OCI-LY7 (cell line): ENCODE results near the gene TTLL1. TPM values are rescaled to one million over a fixed set of nuclear protein-coding genes. Genes with fewer than 3 reads are reported as not detected.
"Not testable (repeated sequence)": the region's sequence is repeated elsewhere in the genome, so short reads cannot be mapped to it uniquely, and the experiment has no call there.

Source experiments
- BruUV-seq: library from RNA; stranded (reverse); fragments of 400-500 nt; replicated peaks from 2 replicates; lab custom pipeline; 2021; lab: Mats Ljungman, UMichigan
- CTCF ChIA-PET: fragments of 300-600 bp; sonication (Branson Sonifier 250); formaldehyde crosslinking; loops from one replicate; lab custom pipeline; 2022; ENCODE audit warnings: antibody characterized with exemption; ENCODE audit not compliant: unreplicated experiment; lab: Charles Lee
- POLR2A ChIA-PET: fragments of 300-600 bp; sonication (Branson Sonifier 250); formaldehyde crosslinking; loops from one replicate; lab custom pipeline; 2022; ENCODE audit warnings: antibody characterized with exemption; lab: Charles Lee
- DNase-seq: peaks from one replicate; pipeline ENCODE4 v3.0.0-alpha.2; 2015; ENCODE audit warnings: low spot score
- H2AFZ ChIP-seq: fragments of 200-600 bp; sonication (generic), shearing (Covaris generic); 2 replicates; pipeline ENCODE4 v1.6.1; 2014; ENCODE audit warnings: mild to moderate bottlenecking, antibody characterized with exemption, low read length, moderate library complexity
- H3K27ac ChIP-seq: fragments of 200-600 bp; sonication (generic); 2 replicates; pipeline ENCODE4 v1.5.1; 2014; ENCODE audit warnings: mixed run types, low read depth, mild to moderate bottlenecking, moderate library complexity, low read length, inconsistent platforms; ENCODE audit not compliant: poor library complexity, severe bottlenecking
- H3K36me3 ChIP-seq: fragments of 200-600 bp; sonication (generic); 2 replicates; pipeline ENCODE4 v1.6.1; 2014; ENCODE audit warnings: mild to moderate bottlenecking, antibody characterized with exemption, low read length, moderate library complexity, mixed read lengths; ENCODE audit not compliant: insufficient read depth
- H3K4me1 ChIP-seq: fragments of 200-600 bp; sonication (generic); 2 replicates; pipeline ENCODE4 v1.5.1; 2014; ENCODE audit warnings: mild to moderate bottlenecking, low read length; ENCODE audit not compliant: insufficient read depth, poor library complexity, severe bottlenecking
- H3K4me2 ChIP-seq: fragments of 200-600 bp; sonication (generic); 2 replicates; pipeline ENCODE4 v1.6.1; 2014; ENCODE audit warnings: mild to moderate bottlenecking, low read length
- H3K4me3 ChIP-seq: fragments of 200-600 bp; sonication (generic); 2 replicates; pipeline ENCODE4 v1.5.1; 2014; ENCODE audit warnings: mild to moderate bottlenecking, low read depth, low read length; ENCODE audit not compliant: poor library complexity, severe bottlenecking
- H3K79me2 ChIP-seq: fragments of 200-600 bp; sonication (generic); 2 replicates; pipeline ENCODE4 v1.6.1; 2016; ENCODE audit warnings: low read depth, mild to moderate bottlenecking, low read length, moderate library complexity, mixed read lengths; ENCODE audit not compliant: insufficient read depth
- H3K9me2 ChIP-seq: fragments of 200-600 bp; sonication (generic); 2 replicates; pipeline ENCODE4 v1.6.1; 2016; ENCODE audit warnings: mild to moderate bottlenecking, low read length, mixed read lengths; ENCODE audit not compliant: insufficient read depth
- H3K9me3 ChIP-seq: fragments of 200-600 bp; sonication (generic); 2 replicates; pipeline ENCODE4 v1.6.1; 2014; ENCODE audit warnings: mild to moderate bottlenecking, mixed run types, low read length, mixed read lengths
- H4K20me1 ChIP-seq: fragments of 200-600 bp; sonication (generic); 2 replicates; pipeline ENCODE4 v1.6.1; 2014; ENCODE audit warnings: mild to moderate bottlenecking, antibody characterized with exemption, low read length, moderate library complexity, mixed read lengths; ENCODE audit not compliant: insufficient read depth
- EZH2phosphoT487 ChIP-seq: fragments of 200-600 bp; sonication (generic); IDR thresholded peaks from 2 replicates; pipeline ENCODE4 v1.6.1; 2018; ENCODE audit warnings: low read depth, borderline replicate concordance, mild to moderate bottlenecking, mixed run types, antibody characterized with exemption, low read length, moderate library complexity, mixed read lengths
- intact Hi-C: fragments of 100-400 bp; cut with micrococcal nuclease; formaldehyde crosslinking; loops from one replicate; pipeline ENCODE4 v1.10.0; 2022; ENCODE audit not compliant: unreplicated experiment
- total RNA-seq, 2 experiments: library from RNA; depleted of rRNA in 1 of 2; stranded (reverse); fragments of >200 nt in 1 of 2; shearing (Covaris generic) in 1 of 2; gene quantifications; 2 replicates each; pipeline ENCODE4 v1.2.3, GENCODE V29; 2014 to 2022
- TF ChIP-seq, protein P1 (sequence below): fragments of 200-600 bp; sonication (generic); conservative IDR thresholded peaks from 2 replicates; pipeline ENCODE4 v1.5.1; 2014; ENCODE audit warnings: mild to moderate bottlenecking, antibody characterized with exemption, low read length, moderate library complexity, mixed read lengths

The TTLL1 gene
- total RNA-seq, 2 experiments from 2014 or later: 5.8 to 7.1 TPM

DNA sequence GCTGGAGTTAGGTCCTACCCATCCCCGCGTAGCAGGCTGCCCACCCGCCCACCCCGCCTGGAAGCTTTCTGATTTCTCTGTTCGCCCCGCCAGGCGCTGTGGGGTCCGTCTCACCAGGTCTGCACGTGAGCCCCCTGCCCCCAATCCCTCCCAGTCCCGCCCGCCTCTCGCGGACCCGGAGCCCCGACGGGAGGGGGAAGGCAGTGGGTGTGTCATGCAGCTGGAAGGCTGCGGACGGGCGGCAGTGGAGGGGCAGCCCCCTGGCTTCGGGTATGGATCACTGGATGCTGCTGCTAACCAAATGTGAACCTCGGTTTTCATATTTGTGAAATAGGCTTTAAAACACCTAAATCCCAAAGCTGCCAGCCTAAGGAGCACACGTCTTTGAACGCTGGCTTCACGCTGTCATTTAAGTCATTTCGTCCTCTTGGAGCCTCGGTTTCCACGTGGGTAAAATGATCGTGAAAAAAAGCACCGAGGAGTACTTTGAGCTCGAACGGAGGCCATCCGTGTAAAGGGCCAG is 20.8 kb upstream of the TTLL1 start:
- peak overlapping the region; percentile 96 for H3K27ac ChIP-seq
- peak overlapping the region; percentile 87 for H3K4me2 ChIP-seq
- H2AFZ ChIP-seq: no peak overlapping the region
- CTCF ChIA-PET: no interaction called here
- peaks cover 43% of the 10 kb centered on the region for H3K79me2 ChIP-seq
- peaks cover 36% of the 10 kb centered on the region for H3K36me3 ChIP-seq
- H3K4me1 ChIP-seq: peaks cover 51% of the 10 kb centered on the region
- no peaks in the 10 kb centered on the region for H4K20me1 ChIP-seq
- intact Hi-C loops: loop anchor here (2.0 kb wide), 1 partner anchor 21 kb away; the partner anchor contains the start of gene TTLL1
- TF ChIP-seq EZH2phosphoT487: no peak
- TF ChIP-seq, protein P1, sequence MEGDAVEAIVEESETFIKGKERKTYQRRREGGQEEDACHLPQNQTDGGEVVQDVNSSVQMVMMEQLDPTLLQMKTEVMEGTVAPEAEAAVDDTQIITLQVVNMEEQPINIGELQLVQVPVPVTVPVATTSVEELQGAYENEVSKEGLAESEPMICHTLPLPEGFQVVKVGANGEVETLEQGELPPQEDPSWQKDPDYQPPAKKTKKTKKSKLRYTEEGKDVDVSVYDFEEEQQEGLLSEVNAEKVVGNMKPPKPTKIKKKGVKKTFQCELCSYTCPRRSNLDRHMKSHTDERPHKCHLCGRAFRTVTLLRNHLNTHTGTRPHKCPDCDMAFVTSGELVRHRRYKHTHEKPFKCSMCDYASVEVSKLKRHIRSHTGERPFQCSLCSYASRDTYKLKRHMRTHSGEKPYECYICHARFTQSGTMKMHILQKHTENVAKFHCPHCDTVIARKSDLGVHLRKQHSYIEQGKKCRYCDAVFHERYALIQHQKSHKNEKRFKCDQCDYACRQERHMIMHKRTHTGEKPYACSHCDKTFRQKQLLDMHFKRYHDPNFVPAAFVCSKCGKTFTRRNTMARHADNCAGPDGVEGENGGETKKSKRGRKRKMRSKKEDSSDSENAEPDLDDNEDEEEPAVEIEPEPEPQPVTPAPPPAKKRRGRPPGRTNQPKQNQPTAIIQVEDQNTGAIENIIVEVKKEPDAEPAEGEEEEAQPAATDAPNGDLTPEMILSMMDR: no peak
- POLR2A ChIA-PET: interaction anchor here (0.6 kb wide), 2 partner anchors 17 to 1160 kb away, joined by 3 to 6 read pairs; no protein-coding TSS in a partner anchor
- BruUV-seq: no TSS peak
- H3K9me3 ChIP-seq: no peaks in the 10 kb centered on the region
- no peaks in the 10 kb centered on the region for H3K9me2 ChIP-seq
- no peak for DNase-seq
- peak overlapping the region; percentile 97 for H3K4me3 ChIP-seq

DNA sequence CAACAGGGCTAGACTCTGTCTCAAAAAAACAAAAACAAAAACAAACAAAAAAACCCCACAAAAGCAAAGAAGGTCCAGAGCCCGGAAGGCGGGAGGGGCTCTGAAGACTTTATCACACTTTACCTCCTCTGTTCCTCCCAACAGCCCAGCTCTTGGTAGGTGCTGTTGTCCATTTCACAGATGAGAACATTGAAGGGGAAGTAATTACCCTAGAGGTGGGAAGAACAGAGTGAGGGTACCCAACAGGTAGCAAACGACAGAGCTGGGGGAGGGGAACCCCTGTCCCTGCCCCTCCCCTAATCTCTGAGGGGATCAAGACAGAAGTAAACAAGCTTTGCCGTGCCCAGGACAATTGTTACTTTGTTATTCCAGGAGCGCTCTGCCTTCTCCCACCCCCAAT is 20.3 kb upstream of the TTLL1 start:
- ChIA-PET CTCF (no interaction called here), POLR2A (interaction anchor here (0.6 kb wide), 1 partner anchor 17 kb away, joined by 6 read pairs; no protein-coding TSS in a partner anchor)
- Histone ChIP-seq H3K9me3 (no peaks in the 10 kb centered on the region), H3K79me2 (peaks cover 38% of the 10 kb centered on the region), H3K9me2 (no peaks in the 10 kb centered on the region), H3K4me1 (peaks cover 50% of the 10 kb centered on the region), H3K27ac (no peak overlapping the region), H4K20me1 (no peaks in the 10 kb centered on the region), H3K4me2 (peak overlapping the region; percentile 87), H3K4me3 (peak overlapping the region; percentile 97), H3K36me3 (peaks cover 31% of the 10 kb centered on the region), H2AFZ (no peak overlapping the region)
- DNase-seq: no peak
- intact Hi-C loops: no loop called here
- no TSS peak for BruUV-seq
- TF ChIP-seq, protein P1: no peak
- TF ChIP-seq EZH2phosphoT487: no peak

DNA sequence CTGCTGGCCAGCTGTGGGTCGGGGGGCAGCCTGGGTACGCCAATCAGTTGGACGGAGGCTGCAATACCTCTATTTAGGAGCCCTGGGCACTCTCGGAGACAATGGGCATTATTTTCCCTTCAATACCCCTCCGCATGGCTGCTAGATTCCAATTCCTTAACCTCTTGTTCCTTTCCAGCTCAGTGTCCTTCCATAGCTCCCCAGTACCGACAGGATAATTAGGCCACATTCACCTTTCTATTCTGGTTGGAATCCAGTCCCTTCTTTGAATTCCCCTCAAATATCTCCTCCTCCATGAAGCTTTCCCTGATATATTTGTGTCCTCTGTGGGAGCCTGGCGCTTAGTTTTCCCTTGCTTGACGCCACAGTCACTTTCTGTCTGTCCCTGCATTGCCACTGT is 17.1 kb upstream of the TTLL1 start:
- TSS peak; percentile 54 for BruUV-seq
- H3K9me3 ChIP-seq: no peaks in the 10 kb centered on the region
- intact Hi-C loops: no loop called here
- no peaks in the 10 kb centered on the region for H4K20me1 ChIP-seq
- DNase-seq: no peak
- TF ChIP-seq, protein P1: no peak
- no peak for TF ChIP-seq EZH2phosphoT487
- H3K36me3 ChIP-seq: peaks cover under 1% of the 10 kb centered on the region; the same call in 1 of the 2 replicates
- POLR2A ChIA-PET: no interaction called here
- H3K9me2 ChIP-seq: no peaks in the 10 kb centered on the region
- peaks cover 6% of the 10 kb centered on the region for H3K79me2 ChIP-seq
- H3K27ac ChIP-seq: no peak overlapping the region
- H2AFZ ChIP-seq: no peak overlapping the region
- peaks cover 40% of the 10 kb centered on the region for H3K4me1 ChIP-seq
- CTCF ChIA-PET: no interaction called here
- no peak overlapping the region for H3K4me2 ChIP-seq
- H3K4me3 ChIP-seq: no peak overlapping the region

DNA sequence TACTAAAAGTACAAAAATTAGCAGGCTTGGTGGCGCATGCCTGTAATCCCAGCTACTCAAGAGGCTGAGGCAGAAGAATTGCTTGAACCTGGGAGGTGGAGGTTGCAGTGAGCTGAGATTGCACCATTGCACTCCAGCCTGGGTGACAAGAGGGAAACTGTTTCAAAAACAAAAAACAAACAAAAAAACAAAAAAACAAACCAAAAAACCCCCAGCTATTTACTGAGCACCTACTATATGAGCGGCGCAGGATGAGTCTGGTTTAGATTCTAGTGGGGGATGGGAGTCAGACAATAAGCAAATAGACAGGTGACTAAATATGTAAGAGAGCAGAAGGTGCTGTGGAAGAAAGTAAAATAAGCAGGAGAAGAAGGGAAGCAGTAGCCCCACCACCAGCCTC is 15.8 kb upstream of the TTLL1 start:
- H3K27ac ChIP-seq, H3K9me2 ChIP-seq, DNase-seq, H3K36me3 ChIP-seq, BruUV-seq, CTCF ChIA-PET, H4K20me1 ChIP-seq, intact Hi-C loops, H3K79me2 ChIP-seq, POLR2A ChIA-PET, H2AFZ ChIP-seq, H3K9me3 ChIP-seq, H3K4me3 ChIP-seq, H3K4me2 ChIP-seq: not testable (repeated sequence)
- peaks cover 36% of the 10 kb centered on the region for H3K4me1 ChIP-seq
